HUES48 (cell line): Measurements from ENCODE around the gene SIRPD.
A peak's percentile ranks its signal among the peaks of the same experiment; 100 is the strongest.
"Not testable (repeated sequence)": the region's sequence is repeated elsewhere in the genome, so short reads cannot be mapped to it uniquely, and the experiment has no call there.

Source experiments
- H3K27ac ChIP-seq: one replicate; pipeline ENCODE4 v1.7.0; 2013; ENCODE audit warnings: low read depth, low read length, inconsistent platforms
- H3K27me3 ChIP-seq: 2 replicates; pipeline ENCODE4 v1.6.1; 2013; ENCODE audit warnings: mild to moderate bottlenecking, low read length; ENCODE audit not compliant: control insufficient read depth, insufficient read depth
- H3K36me3 ChIP-seq: 2 replicates; pipeline ENCODE4 v1.6.1; 2013; ENCODE audit warnings: low read length; ENCODE audit not compliant: control insufficient read depth, insufficient read depth
- H3K4me1 ChIP-seq: 2 replicates; pipeline ENCODE4 v1.6.1; 2013; ENCODE audit warnings: mild to moderate bottlenecking, low read length; ENCODE audit not compliant: control insufficient read depth, insufficient read depth
- H3K4me3 ChIP-seq: 2 replicates; pipeline ENCODE4 v1.5.1; 2013; ENCODE audit warnings: mild to moderate bottlenecking, low read depth, low read length
- H3K9ac ChIP-seq: 2 replicates; pipeline ENCODE4 v1.6.1; 2013; ENCODE audit warnings: mild to moderate bottlenecking, low read depth, low read length, moderate library complexity
- H3K9me3 ChIP-seq: 2 replicates; pipeline ENCODE4 v1.6.1; 2013; ENCODE audit warnings: low read length; ENCODE audit not compliant: control insufficient read depth, insufficient read depth

SIRPD gene

GRCh38 chr20:1513801-1514200, 43.7 kb downstream of the SIRPD start:
- Histone ChIP-seq H3K9ac (no peak overlapping the region), H3K27me3 (no peaks in the 10 kb centered on the region), H3K4me1 (peaks cover 4% of the 10 kb centered on the region; the same call in 1 of the 2 replicates), H3K9me3 (no peaks in the 10 kb centered on the region), H3K4me3 (no peak overlapping the region), H3K36me3 (no peaks in the 10 kb centered on the region), H3K27ac (no peak overlapping the region)

DNA sequence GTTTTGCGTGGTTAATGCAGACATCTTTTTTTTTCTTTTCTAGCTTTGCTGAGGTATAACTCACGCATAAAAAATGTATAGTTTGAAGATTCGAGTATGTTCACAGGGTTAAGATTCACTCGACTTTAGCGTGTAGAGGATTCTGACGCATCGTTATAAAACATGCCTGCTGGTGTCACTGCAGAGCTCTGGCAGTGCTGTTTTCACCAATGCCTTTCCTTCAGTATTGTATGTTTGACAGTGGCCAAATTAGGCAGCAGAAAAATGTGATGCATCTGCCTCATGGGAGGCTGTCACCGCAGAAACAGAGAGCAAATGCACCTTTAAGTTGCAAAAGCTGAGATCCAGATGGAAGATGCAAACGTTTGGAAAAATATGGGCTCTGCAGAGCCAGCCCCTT, 48.3 kb downstream of the SIRPD start:
- H3K27me3 ChIP-seq = no peaks in the 10 kb centered on the region
- peaks cover 7% of the 10 kb centered on the region; the same call in 1 of the 2 replicates for H3K4me1 ChIP-seq
- no peaks in the 10 kb centered on the region for H3K9me3 ChIP-seq
- H3K27ac ChIP-seq = no peak overlapping the region
- H3K36me3 ChIP-seq = no peaks in the 10 kb centered on the region
- H3K4me3 ChIP-seq = no peak overlapping the region
- no peak overlapping the region for H3K9ac ChIP-seq

DNA sequence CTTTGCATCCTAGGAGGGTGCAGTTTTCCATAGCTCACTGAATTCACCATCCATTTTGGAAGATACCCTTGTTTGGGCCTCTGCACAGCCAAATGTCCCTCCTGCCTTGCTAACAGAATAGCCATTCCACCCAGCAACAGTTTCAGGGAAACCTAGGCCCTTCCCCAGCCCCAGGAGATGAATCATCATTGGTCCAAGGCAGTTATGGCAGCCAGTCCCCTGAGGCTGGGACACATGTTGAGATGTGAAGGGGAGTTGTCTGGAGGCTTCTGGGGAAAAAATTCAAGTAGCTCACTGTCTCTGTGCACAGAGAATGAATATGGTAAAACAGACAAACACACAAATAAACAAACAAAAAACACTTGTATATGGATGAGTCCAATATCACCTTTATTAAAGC, 48.9 kb downstream of the SIRPD start:
- Histone ChIP-seq H3K9ac (no peak overlapping the region), H3K4me1 (peaks cover 7% of the 10 kb centered on the region; the same call in 1 of the 2 replicates), H3K36me3 (no peaks in the 10 kb centered on the region), H3K27ac (no peak overlapping the region), H3K4me3 (no peak overlapping the region), H3K27me3 (no peaks in the 10 kb centered on the region), H3K9me3 (no peaks in the 10 kb centered on the region)

DNA sequence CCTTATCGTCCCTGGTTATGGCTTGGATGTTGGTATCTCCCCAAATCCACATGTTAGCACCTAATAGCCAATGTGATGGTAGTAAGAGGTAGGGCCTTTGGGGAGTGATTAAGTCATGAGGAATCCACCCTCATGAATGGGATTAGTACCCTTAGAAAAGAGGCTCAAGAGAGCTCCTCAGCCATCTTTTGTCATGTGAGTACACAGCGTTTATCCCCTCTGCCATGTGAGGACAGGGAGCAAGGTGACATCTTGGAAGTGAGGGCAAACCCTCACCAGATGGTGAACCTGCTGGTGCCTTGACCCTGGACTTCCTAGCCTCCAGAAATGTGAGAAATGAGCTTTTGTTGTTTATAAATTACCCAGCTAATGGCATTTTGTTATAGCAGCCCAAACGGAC, 50.2 kb downstream of the SIRPD start:
- H3K4me1 ChIP-seq = peaks cover 7% of the 10 kb centered on the region; the same call in 1 of the 2 replicates
- no peak overlapping the region for H3K27ac ChIP-seq
- no peak overlapping the region for H3K9ac ChIP-seq
- 0 out of 2 replicates have a peak, but pooled peaks cover 3% of the 10 kb centered on the region for H3K9me3 ChIP-seq
- H3K36me3 ChIP-seq = no peaks in the 10 kb centered on the region
- H3K27me3 ChIP-seq = no peaks in the 10 kb centered on the region
- H3K4me3 ChIP-seq = no peak overlapping the region

DNA sequence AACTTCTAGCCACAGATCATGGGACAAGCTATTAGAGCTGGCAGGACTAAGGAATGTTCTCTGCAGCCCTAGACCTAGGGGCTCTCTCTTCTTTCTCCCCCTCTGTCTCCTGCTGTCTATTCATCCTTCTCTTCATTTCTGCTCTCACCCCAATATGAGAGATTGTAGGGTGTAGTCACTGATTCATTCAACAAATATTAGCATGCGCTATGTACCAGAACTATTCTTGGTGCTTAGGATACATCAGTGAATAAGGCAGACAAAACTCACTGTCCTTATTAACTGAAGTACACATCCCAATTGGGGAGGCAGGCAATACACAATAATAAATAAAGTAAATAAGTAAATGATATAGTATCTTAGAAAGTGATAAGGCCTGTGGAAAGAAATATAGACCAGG, 51.6 kb downstream of the SIRPD start:
- H3K9ac ChIP-seq = no peak overlapping the region
- no peaks in the 10 kb centered on the region for H3K36me3 ChIP-seq
- H3K27me3 ChIP-seq = no peaks in the 10 kb centered on the region
- no peak overlapping the region for H3K27ac ChIP-seq
- H3K9me3 ChIP-seq = 0 out of 2 replicates have a peak, but pooled peaks cover 3% of the 10 kb centered on the region
- no peak overlapping the region for H3K4me3 ChIP-seq
- H3K4me1 ChIP-seq = peaks cover 11% of the 10 kb centered on the region

DNA sequence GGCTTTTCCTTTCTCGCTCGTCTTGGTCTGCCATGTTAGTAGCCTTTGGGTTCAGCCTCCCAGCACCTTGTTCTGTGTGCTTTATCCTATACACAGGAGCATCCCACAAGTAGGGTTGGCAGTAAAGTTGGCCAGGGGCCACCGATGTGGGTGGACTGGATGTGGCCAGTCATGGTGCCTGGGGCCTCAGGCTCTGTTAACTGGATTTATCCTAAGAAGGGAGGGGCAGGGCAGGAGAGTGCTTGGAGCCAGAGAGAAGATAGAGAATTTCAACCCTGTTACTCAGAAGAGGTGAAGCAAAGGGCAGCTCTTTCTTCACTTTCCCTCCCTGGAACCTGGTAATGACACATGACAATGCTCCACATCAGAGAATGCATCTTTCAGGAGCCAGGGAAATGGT, 52.1 kb downstream of the SIRPD start:
- H3K4me3 ChIP-seq = no peak overlapping the region
- no peak overlapping the region for H3K27ac ChIP-seq
- H3K27me3 ChIP-seq = no peaks in the 10 kb centered on the region
- peaks cover 15% of the 10 kb centered on the region for H3K4me1 ChIP-seq
- H3K9ac ChIP-seq = no peak overlapping the region
- no peaks in the 10 kb centered on the region for H3K36me3 ChIP-seq
- 0 out of 2 replicates have a peak, but pooled peaks cover 3% of the 10 kb centered on the region for H3K9me3 ChIP-seq

DNA sequence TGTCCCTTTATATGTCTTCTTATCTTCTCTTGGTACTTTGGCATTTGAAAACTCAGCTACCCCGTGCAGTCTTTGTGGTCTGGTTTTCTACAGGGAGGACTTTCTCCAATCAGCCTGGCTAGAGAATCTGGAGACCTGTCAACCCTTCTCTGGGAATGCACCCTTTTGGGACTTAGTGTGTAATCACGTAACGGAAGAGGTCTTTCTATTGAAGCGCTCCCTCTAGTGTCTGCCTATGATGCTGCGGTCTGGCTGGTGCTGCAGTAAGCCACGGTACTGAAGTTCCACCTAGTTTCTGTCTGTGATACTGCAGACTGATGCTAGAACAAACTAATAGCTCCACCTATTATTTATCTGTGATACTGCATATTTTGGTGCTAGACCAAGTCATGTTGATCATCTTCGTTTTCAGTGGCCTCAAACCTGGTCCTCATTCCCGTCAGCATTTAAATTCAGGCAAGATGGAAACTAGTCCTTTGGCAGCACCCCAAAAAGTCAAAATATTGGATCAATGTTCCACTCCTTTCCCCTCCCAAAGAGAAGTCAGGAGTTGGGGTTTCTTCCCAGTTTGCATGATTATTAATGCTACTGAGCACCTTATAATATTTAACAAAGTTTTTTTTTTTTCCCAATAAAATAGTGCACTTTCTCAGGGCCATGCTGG, 53.8 kb downstream of the SIRPD start:
- no peak overlapping the region for H3K4me3 ChIP-seq
- no peaks in the 10 kb centered on the region for H3K36me3 ChIP-seq
- H3K9me3 ChIP-seq = 0 out of 2 replicates have a peak, but pooled peaks cover 3% of the 10 kb centered on the region
- H3K27me3 ChIP-seq = no peaks in the 10 kb centered on the region
- no peak overlapping the region for H3K27ac ChIP-seq
- peaks cover 18% of the 10 kb centered on the region for H3K4me1 ChIP-seq
- H3K9ac ChIP-seq = no peak overlapping the region

- Histone ChIP-seq H3K36me3 (no peaks in the 10 kb centered on the region), H3K27ac (peak overlapping the region; percentile 4), H3K9me3 (0 out of 2 replicates have a peak, but pooled peaks cover 3% of the 10 kb centered on the region), H3K27me3 (no peaks in the 10 kb centered on the region), H3K4me1 (peaks cover 11% of the 10 kb centered on the region), H3K4me3 (no peak overlapping the region), H3K9ac (no peak overlapping the region; the same call in none of the 2 replicates)
These were observed 57.0 kb downstream of the SIRPD start for GRCh38 chr20:1500496-1500895.

GRCh38 chr20:1499528-1500420, 57.7 kb downstream of the SIRPD start:
- Histone ChIP-seq H3K9me3 (0 out of 2 replicates have a peak, but pooled peaks cover 3% of the 10 kb centered on the region), H3K4me1 (peaks cover 11% of the 10 kb centered on the region), H3K9ac (no peak overlapping the region; the same call in 1 of the 2 replicates), H3K36me3 (no peaks in the 10 kb centered on the region), H3K27ac (no peak overlapping the region), H3K27me3 (no peaks in the 10 kb centered on the region), H3K4me3 (no peak overlapping the region)

- not testable (repeated sequence) for H3K4me3 ChIP-seq, H3K9me3 ChIP-seq, H3K27me3 ChIP-seq, H3K36me3 ChIP-seq, H3K27ac ChIP-seq, H3K9ac ChIP-seq
- peaks cover 11% of the 10 kb centered on the region for H3K4me1 ChIP-seq
These were observed 60.1 kb downstream of the SIRPD start for GRCh38 chr20:1497371-1497770.

DNA sequence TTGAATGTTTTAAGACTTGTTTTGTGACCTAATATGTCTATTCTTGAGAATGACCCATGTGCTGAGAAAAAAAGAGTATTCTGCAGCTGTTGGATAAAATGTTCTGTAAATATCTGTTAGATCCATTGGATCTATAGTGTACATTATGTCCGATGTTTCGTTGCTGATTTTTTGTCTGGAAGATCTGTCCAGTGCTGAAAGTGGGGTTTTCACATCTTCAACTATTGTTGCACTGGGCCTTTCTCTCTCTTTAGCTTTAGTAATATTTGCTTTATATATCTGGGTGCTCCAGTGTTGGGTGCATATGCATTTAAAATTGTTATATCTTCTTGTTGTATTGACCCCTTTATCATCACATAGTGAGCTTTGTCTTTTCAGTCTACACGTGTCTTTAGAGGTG, 60.6 kb downstream of the SIRPD start:
- H3K4me3 ChIP-seq = no peak overlapping the region

More for the DNA sequence above, 60.6 kb downstream of the SIRPD start:
- no peak overlapping the region for H3K9ac ChIP-seq
- no peak overlapping the region for H3K27ac ChIP-seq
- H3K27me3 ChIP-seq = no peaks in the 10 kb centered on the region; the same call in 1 of the 2 replicates
- H3K36me3 ChIP-seq = no peaks in the 10 kb centered on the region
- H3K4me1 ChIP-seq = peaks cover 11% of the 10 kb centered on the region
- no peaks in the 10 kb centered on the region for H3K9me3 ChIP-seq
